Left lung (tissue), 10 donors: ENCODE data around the gene RALGPS1. TPM values are rescaled to one million over a fixed set of nuclear protein-coding genes. Genes with fewer than 3 reads are reported as not detected.

Source experiments
- ATAC-seq: fragments of 200-7000 bp; cut with Tn5 transposase; one replicate; pipeline ENCODE4 v1.9.1; 2020; ENCODE audit warnings: moderate library complexity
- DNase-seq, 4 donors: peaks; one replicate each; pipeline ENCODE4 v3.0.0-alpha.2; 2013 to 2020
- H3K27ac ChIP-seq, 2 donors: fragments of 200-600 bp; sonication (generic) in 1 of 2; one replicate each; pipeline versions ENCODE4 v1.5.0 to v1.8.0; 2020 to 2021
- H3K27me3 ChIP-seq, 2 donors: fragments of 200-600 bp; sonication (generic) in 1 of 2; one replicate each; pipeline versions ENCODE4 v1.5.0 to v1.8.0; 2020 to 2021
- H3K36me3 ChIP-seq, 2 donors: fragments of 200-600 bp; sonication (generic) in 1 of 2; one replicate each; pipeline versions ENCODE4 v1.5.0 to v1.8.0; 2020 to 2021
- H3K4me1 ChIP-seq, 2 donors: fragments of 200-600 bp; one replicate each; pipeline ENCODE4 v1.8.0; 2021
- H3K4me3 ChIP-seq, 2 donors: fragments of 200-600 bp; sonication (generic) in 1 of 2; one replicate each; pipeline versions ENCODE4 v1.5.0 to v1.8.0; 2020 to 2021; ENCODE audit warnings: mild to moderate bottlenecking in 1 of 2
- H3K9me3 ChIP-seq, 2 donors: fragments of 200-600 bp; sonication (generic) in 1 of 2; one replicate each; pipeline versions ENCODE4 v1.5.0 to v1.8.0; 2020 to 2021
- intact Hi-C, 2 donors: fragments of 100-400 bp; cut with DNase I; formaldehyde crosslinking; loops; one replicate each; pipeline versions ENCODE4 v1.11.2 to v1.14.2; 2022
- polyA plus RNA-seq, 6 donors: library from polyadenylated mRNA; unstranded; fragments of 120-200 nt; gene quantifications; one replicate each; pipeline ENCODE4 v1.2.1, GENCODE V29; 2013; ENCODE audit not compliant: insufficient read length in 6 of 6
- total RNA-seq, 2 donors: library from RNA; stranded (reverse); fragmentation: NEBNext Ultra II Directional; extraction: Animal tissue kit (Norgen Biotek cat#: 25700); gene quantifications; one replicate each; pipeline ENCODE4 v1.2.1, GENCODE V29; 2021
- TF ChIP-seq, protein P1 (sequence below), 2 donors: fragments of 200-600 bp; sonication (generic) in 1 of 2; IDR thresholded peaks; one replicate each; pipeline versions ENCODE4 v1.5.0 to v1.8.0; 2021; ENCODE audit warnings: antibody characterized with exemption in 2 of 2
- donor health status: DM: no; HTN: yes; CAD: no.
- donor health status: DM: no; HTN: no; CAD: no.

Gene RALGPS1
- total and polyA plus RNA-seq, 8 donors = 11.9 to 27.6 (median 21.5) TPM

DNA sequence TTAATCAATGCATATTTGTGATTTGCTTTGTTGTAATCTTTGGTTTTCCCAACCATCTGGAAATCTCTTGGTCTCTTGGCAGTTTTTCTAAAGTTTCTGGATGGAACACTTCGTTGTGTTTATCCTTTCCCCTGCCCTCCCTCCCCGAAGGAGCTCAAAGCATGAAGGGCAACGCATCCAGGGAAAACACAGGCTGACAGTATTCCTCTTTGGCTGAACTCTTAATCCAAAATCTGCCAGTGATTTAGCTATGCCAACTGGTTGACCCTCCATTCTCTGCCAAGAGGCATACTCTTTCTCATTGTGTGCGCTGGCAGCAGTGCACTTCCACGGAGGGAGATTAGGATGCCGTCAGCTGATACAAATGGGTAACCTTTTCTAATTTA lies 33.6 kb upstream of the RALGPS1 start:
- no peak overlapping the region for H3K27ac ChIP-seq
- H3K27me3 ChIP-seq = no peaks in the 10 kb centered on the region
- no peak overlapping the region for H3K4me3 ChIP-seq
- intact Hi-C loops = no loop called here
- TF ChIP-seq, protein P1, sequence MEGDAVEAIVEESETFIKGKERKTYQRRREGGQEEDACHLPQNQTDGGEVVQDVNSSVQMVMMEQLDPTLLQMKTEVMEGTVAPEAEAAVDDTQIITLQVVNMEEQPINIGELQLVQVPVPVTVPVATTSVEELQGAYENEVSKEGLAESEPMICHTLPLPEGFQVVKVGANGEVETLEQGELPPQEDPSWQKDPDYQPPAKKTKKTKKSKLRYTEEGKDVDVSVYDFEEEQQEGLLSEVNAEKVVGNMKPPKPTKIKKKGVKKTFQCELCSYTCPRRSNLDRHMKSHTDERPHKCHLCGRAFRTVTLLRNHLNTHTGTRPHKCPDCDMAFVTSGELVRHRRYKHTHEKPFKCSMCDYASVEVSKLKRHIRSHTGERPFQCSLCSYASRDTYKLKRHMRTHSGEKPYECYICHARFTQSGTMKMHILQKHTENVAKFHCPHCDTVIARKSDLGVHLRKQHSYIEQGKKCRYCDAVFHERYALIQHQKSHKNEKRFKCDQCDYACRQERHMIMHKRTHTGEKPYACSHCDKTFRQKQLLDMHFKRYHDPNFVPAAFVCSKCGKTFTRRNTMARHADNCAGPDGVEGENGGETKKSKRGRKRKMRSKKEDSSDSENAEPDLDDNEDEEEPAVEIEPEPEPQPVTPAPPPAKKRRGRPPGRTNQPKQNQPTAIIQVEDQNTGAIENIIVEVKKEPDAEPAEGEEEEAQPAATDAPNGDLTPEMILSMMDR (IDR thresholded peaks at IDR 0.05) = no peak
- H3K9me3 ChIP-seq = no peaks in the 10 kb centered on the region
- ATAC-seq = no peak
- DNase-seq = no peak
- H3K36me3 ChIP-seq = peaks cover 0 to 64% of the 10 kb centered on the region in 2 donors
- H3K4me1 ChIP-seq = peaks cover 3 to 27% of the 10 kb centered on the region in 2 donors

DNA sequence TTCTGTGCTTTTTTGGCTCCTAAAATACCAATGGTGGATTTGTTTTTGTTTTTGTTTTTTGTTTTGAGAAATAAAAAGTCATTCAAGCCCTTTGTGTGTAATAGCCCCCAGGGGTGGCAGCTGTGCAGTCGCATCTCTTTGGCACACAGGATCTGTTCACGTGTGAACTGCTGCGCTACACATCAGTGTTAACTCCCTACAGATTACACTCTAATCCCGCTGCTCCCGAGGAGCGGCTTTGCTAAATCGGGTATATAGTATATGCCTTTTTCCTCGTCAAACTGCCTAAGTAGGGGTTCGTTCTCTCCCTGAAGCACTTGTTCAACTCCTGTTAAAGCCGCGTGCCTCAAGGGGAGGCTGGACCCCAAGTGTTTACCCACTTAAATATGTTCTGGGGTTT lies 31.8 kb upstream of the RALGPS1 start:
- Histone ChIP-seq H3K27me3 (no peaks in the 10 kb centered on the region), H3K4me1 (peaks cover 3 to 27% of the 10 kb centered on the region in 2 donors), H3K36me3 (peaks cover 0 to 61% of the 10 kb centered on the region in 2 donors), H3K27ac (no peak overlapping the region), H3K4me3 (no peak overlapping the region), H3K9me3 (no peaks in the 10 kb centered on the region)
- TF ChIP-seq, protein P1 (IDR thresholded peaks at IDR 0.05) = no peak
- ATAC-seq = no peak
- no peak for DNase-seq
- intact Hi-C loops = no loop called here

DNA sequence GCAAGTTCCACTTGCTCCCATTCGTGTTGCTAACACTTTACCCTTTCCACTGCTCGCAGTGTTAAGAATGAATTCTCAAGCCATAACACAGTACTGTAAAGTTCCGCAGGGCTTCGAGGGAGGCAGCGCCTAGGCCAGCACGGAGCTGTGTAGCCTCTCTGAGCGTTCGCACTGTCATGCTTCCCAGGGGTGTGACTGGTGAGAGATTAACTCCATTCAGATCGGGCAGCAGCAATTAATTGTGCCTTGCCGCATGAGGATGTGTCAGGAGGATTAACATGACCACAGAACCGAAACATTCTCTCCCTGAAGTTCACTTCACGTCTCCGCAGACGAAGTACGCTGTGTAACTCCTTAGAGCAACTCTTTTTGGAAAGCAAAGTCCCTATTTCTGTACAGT lies 30.9 kb upstream of the RALGPS1 start:
- no peak overlapping the region for H3K27ac ChIP-seq
- DNase-seq = no peak
- ATAC-seq = no peak
- no peaks in the 10 kb centered on the region for H3K27me3 ChIP-seq
- intact Hi-C loops = no loop called here
- peaks cover 3 to 27% of the 10 kb centered on the region in 2 donors for H3K4me1 ChIP-seq
- TF ChIP-seq, protein P1 (IDR thresholded peaks at IDR 0.05) = no peak
- H3K9me3 ChIP-seq = no peaks in the 10 kb centered on the region
- no peak overlapping the region for H3K4me3 ChIP-seq
- peaks cover 0 to 52% of the 10 kb centered on the region in 2 donors for H3K36me3 ChIP-seq

DNA sequence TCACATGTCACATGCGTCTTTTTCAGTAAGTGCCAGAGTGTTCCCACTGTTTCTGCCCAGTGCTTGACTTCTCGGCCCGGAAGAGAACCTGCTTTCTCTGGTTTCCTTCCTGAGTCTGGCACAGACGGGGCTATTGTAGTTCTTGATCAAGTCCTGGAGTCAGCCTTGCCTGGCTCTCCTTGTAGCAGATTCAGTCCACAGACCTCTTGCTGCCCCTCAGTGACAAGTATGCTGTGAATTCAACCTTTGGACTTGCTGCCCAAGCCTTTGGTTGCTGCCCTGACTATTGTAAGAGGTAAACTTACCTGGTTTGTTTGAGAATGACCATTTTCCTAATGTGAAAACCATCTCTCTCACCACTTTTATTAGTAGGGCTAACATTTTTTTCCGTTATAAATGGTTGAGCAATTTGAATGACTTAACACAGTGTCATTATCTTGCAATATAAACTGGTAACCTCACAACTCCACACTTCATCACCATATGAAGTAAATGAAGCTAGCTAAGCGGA lies 29.4 kb upstream of the RALGPS1 start:
- DNase-seq = peak in 1 of 4 donors; percentile 42
- no peaks in the 10 kb centered on the region for H3K27me3 ChIP-seq
- TF ChIP-seq, protein P1 (IDR thresholded peaks at IDR 0.05) = no peak
- no peaks in the 10 kb centered on the region for H3K9me3 ChIP-seq
- H3K4me1 ChIP-seq = peaks cover 3 to 27% of the 10 kb centered on the region in 2 donors
- ATAC-seq = peak; percentile 28
- peaks cover 0 to 36% of the 10 kb centered on the region in 2 donors for H3K36me3 ChIP-seq
- intact Hi-C loops = no loop called here
- H3K4me3 ChIP-seq = no peak overlapping the region
- peak overlapping the region in 1 of 2 donors; percentile 31 for H3K27ac ChIP-seq

GRCh38 chr9:126886034-126886822 lies 28.4 kb upstream of the RALGPS1 start:
- intact Hi-C loops = no loop called here
- peak overlapping the region in 1 of 2 donors; percentile 31 for H3K27ac ChIP-seq
- no peak overlapping the region for H3K4me3 ChIP-seq
- H3K27me3 ChIP-seq = no peaks in the 10 kb centered on the region
- TF ChIP-seq, protein P1 (IDR thresholded peaks at IDR 0.05) = no peak
- peaks cover 3 to 27% of the 10 kb centered on the region in 2 donors for H3K4me1 ChIP-seq
- H3K9me3 ChIP-seq = no peaks in the 10 kb centered on the region
- peaks cover 0 to 26% of the 10 kb centered on the region in 2 donors for H3K36me3 ChIP-seq
- ATAC-seq = no peak
- DNase-seq = no peak
